SK-MEL-5 (cell line): Measurements from ENCODE around the gene FBRSL1. TPM values are rescaled to one million over a fixed set of nuclear protein-coding genes. Genes with fewer than 3 reads are reported as not detected.

Experiments
- total RNA-seq: library from RNA; depleted of rRNA; stranded (reverse); fragments of >200 nt; shearing (Covaris generic); gene quantifications from 2 replicates; pipeline ENCODE4 v1.2.3, GENCODE V29; 2014; rRNA removed

Gene FBRSL1
- total RNA-seq, 1 experiment from 2014 or later = 4.1 TPM

Other genes starting within 250 kb of the FBRSL1 start
- not detected in 2 replicates for gene GALNT9, start 160.6 kb upstream of the FBRSL1 start, total RNA-seq
- not detected in 2 replicates for gene LRCOL1, start 120.4 kb downstream of the FBRSL1 start, total RNA-seq
- not detected in 2 replicates for gene P2RX2, start 128.6 kb downstream of the FBRSL1 start, total RNA-seq
- gene POLE, start 197.2 kb downstream of the FBRSL1 start, total RNA-seq = 13.2 and 23.2 TPM in 2 replicates
- gene PXMP2, start 197.4 kb downstream of the FBRSL1 start, total RNA-seq = 23.0 and 23.5 TPM in 2 replicates
- gene PGAM5, start 220.7 kb downstream of the FBRSL1 start, total RNA-seq = 46.6 and 54.9 TPM in 2 replicates